NCI-H2227 (cell line): ENCODE results near the gene ATOH8.
A peak's percentile ranks its signal among the peaks of the same experiment; 100 is the strongest.

Experiments
- DNase-seq: peaks from one replicate; lab custom pipeline; 2025; ENCODE audit not compliant: unreplicated experiment; lab: John Stamatoyannopoulos, UW

The ATOH8 gene

GRCh38 chr2:85769983-85770362 is 16.2 kb downstream of the ATOH8 start:
- peak; percentile 27 for DNase-seq

GRCh38 chr2:85770369-85770768 is 16.6 kb downstream of the ATOH8 start:
- DNase-seq = no peak

GRCh38 chr2:85770786-85771409 is 17.1 kb downstream of the ATOH8 start:
- no peak for DNase-seq

- DNase-seq = no peak
Observed at GRCh38 chr2:85771486-85771885, 17.7 kb downstream of the ATOH8 start.

GRCh38 chr2:85772019-85772745 is 18.4 kb downstream of the ATOH8 start:
- peak; percentile 97 for DNase-seq

- DNase-seq = peak; percentile 17
Observed at GRCh38 chr2:85772841-85773491, 19.2 kb downstream of the ATOH8 start.

GRCh38 chr2:85773692-85774091 is 19.9 kb downstream of the ATOH8 start:
- no peak for DNase-seq

GRCh38 chr2:85774126-85774978 is 20.6 kb downstream of the ATOH8 start:
- no peak for DNase-seq

- DNase-seq = no peak
Observed at GRCh38 chr2:85775406-85776381, 21.9 kb downstream of the ATOH8 start.

- DNase-seq = no peak
Observed at GRCh38 chr2:85776672-85777071, 22.9 kb downstream of the ATOH8 start.

- no peak for DNase-seq
Observed at GRCh38 chr2:85777441-85777861, 23.7 kb downstream of the ATOH8 start.

GRCh38 chr2:85778646-85779379 is 25.0 kb downstream of the ATOH8 start:
- DNase-seq = no peak

- DNase-seq = no peak
Observed at GRCh38 chr2:85779641-85780315, 26.0 kb downstream of the ATOH8 start.

- DNase-seq = no peak
Observed at GRCh38 chr2:85780316-85781012, 26.7 kb downstream of the ATOH8 start.

- no peak for DNase-seq
Observed at GRCh38 chr2:85781013-85781332, 27.2 kb downstream of the ATOH8 start.

GRCh38 chr2:85783796-85784195 is 30.0 kb downstream of the ATOH8 start:
- no peak for DNase-seq

GRCh38 chr2:85784474-85784986 is 30.7 kb downstream of the ATOH8 start:
- no peak for DNase-seq
